Dermis blood vessel endothelial cell (primary cell): ENCODE measurements around the gene BLOC1S6. TPM values are rescaled to one million over a fixed set of nuclear protein-coding genes. Genes with fewer than 3 reads are reported as not detected.
A peak's percentile ranks its signal among the peaks of the same experiment; 100 is the strongest.

Experiments used
- DNase-seq: peaks from one replicate; pipeline ENCODE4 v3.0.0; 2010
- total RNA-seq: library from RNA; depleted of rRNA; stranded (reverse); fragments of >200 nt; gene quantifications from 2 replicates; pipeline ENCODE4 v1.2.3, GENCODE V29; 2014

Gene BLOC1S6
- total RNA-seq = 63.8 and 79.3 TPM in 2 replicates

- peak; percentile 94 for DNase-seq
Observed at GRCh38 chr15:45587095-45587862, at the start of gene BLOC1S6. BLOC1S6 (plus strand) TSS chr15:45587379; CDS start chr15:45587444, 65 bp downstream.

DNA sequence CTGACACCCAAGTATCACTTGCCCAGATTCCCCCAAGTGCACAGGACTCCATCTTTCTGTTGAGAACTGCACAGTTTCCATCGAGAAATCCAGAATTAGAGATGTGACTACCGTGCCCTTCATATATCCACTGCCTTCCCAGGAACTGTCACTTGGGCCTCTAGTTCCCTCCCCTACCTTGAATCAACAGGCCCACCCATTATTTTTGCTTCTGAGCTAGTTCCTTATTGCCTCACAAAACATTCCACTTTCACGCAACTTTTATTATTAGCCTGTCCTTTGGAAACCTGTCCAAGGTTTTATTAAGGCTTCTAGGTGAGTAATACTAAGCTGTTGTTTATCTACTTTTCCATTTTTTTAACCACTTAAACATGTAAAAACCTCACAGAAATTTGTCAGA is 47.5 kb upstream of the BLOC1S6 start:
- no peak for DNase-seq

GRCh38 chr15:45540531-45540930 is 46.6 kb upstream of the BLOC1S6 start:
- DNase-seq = no peak

- no peak for DNase-seq
Observed at GRCh38 chr15:45543051-45543450, 44.1 kb upstream of the BLOC1S6 start.

DNA sequence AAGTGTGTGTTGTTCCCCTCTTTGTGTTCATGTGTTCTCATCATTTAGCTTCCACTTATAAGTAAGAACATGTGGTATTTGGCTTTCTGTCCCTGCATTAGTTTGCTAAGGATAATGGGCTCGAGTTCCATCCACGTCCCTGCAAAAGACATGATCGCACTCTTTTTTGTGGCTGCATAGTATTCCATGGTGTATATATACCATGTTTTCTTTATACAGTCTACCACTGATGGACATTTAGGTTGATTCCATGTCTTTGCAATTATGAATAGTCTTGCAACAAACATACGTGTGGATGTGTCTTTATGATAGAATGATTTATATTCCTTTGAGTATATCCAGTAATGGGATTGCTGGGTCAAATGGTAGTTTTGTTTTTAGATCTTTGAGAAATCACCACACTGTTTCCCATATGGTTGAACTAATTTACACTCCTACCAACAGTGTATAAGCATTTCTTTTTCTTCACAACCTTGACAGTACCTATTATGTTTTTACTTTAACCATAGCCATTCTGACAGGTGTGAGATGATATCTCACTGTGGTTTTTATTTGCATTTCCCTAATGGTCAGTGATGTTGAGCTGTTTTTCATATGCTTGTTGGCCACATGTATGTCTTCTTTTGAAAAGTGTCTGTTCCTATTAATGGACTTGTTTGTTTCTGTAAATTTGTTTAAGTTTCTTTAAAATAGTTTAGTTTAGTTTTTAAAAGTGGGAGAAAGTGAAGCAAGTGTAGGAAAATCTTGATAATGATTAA is 42.7 kb upstream of the BLOC1S6 start:
- no peak for DNase-seq

- no peak for DNase-seq
Observed at GRCh38 chr15:45546789-45547188, 40.4 kb upstream of the BLOC1S6 start.

DNA sequence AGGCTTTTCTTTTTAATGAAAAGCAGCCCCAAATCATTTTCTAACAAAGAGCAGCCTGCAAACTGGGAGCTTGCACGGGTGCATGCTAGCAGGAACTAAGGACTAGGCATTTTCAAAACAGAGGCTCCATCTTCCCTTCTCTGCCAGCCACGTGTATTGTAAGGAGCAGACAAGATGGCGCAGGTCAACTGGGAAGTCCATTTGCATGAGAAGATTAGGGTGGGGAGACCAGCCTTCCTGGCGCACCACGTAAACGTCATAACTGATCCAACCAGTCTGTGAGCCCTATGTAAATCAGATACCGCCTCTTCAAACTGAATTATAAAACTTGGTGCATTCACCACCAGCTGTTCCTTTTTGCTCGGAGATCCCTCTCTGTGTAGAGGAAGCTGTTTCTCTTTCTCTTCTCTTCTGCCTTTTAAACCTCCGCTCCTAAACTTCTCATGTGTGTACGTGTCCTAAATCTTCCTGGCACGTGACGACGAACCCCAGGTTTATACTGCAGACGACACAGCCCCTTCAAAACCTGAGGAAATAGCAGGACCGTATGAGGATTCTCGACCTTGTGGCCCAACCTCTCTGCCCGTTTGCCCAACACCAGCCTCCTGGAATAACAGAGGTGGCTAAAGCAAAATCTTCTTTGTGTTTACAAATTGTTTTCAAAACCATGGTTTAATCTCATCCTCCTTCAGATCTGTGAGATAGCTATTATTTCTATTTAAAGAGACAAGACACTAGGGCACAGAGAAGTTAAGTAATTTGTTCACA is 38.2 kb upstream of the BLOC1S6 start:
- no peak for DNase-seq

DNA sequence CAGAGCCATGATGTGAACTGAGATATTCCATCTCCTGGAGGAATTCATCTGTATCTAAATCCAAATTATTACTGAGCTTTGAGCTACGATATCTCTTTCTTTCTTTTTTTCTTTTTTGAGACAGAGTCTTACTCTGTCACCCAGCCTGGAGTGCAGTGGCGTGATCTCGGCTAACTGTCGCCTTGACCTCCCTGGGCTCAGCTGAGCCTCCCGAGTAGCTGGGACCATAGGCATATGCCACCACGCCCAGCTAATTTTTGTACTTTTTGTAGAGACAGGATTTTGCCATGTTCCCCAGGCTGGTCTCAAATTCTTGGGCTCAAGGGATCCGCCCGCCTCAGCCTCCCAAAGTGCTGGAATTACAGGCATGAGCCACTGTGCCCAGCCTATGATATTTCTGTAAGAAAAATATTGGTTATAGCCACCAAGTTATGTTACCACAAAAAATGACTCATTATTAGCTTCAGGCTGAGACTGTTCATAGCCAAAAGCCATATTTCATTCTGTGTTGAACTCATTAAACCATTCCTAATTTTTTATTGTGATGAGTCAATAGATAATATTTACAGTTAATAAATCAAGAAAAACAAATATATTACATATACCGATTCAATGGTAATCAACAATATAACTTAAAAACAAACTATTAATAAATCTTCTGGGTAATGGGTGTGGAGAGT is 37.5 kb upstream of the BLOC1S6 start:
- no peak for DNase-seq

GRCh38 chr15:45550436-45550835 is 36.7 kb upstream of the BLOC1S6 start:
- DNase-seq = no peak

- DNase-seq = no peak
Observed at GRCh38 chr15:45551676-45552075, 35.5 kb upstream of the BLOC1S6 start.

DNA sequence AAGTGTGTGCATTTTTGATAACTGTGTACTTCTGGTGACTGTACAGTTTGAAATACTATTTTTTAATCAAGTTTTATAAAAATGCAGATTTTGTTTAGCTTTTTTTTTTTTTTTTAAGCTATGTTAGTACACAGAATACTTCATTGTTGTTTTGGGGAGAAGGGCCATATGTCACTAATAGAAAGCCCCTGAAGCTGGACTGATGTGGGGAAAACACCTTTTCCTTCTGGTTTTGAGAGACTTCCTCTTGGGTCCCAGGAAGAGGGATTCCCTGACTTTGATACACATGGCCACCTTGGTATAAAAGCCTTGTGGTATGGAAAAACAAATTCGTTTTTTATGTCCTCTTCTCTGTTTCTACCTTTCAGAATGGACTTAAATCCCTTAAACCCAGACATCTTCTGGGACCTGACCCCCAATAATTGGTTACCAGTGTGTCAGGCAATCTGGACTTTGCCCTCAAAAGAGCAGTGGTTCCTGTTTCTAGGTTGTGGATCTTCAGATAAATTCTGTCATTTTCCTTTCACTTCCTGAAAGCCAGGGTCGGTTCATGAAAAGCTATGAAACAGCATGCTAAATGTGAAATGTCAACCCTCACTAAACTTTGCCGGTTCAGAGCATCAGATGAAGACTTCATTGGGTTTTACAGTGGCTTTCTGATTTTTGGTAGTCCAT is 31.1 kb upstream of the BLOC1S6 start:
- DNase-seq = no peak

- DNase-seq = no peak
Observed at GRCh38 chr15:45572617-45573016, 14.6 kb upstream of the BLOC1S6 start.

DNA sequence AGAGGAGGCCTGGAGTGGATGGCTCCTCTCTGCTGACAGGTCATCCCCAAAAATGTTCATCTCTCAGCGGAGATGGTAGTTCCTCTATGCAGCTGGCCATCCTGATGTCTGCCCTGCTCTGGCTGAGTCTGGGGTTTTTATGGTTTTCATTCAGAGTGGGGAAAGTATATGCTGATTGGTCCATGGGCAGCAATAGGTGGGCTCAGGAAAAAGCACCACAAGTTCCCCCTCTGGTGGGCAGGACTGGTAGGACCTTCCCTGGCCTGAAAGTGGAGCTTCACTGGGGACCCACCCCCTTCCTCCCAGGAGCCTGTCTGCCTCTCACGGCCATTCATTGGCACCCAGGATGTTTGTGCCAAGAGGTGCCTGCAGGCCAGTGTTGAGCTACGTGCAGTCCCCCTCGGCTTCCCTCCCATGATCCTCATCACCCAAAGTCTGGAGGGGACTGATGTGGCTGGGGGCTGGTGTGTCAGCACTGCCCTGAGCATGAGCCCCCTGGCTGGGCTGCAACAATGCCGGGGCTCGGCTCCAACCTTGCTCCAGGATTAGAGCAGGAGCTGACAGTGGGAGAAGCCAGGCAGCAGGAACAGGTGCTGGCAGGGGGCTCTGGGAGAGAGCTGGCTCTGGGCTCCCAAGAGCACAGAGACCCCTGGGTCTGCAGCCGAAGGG is 13.1 kb upstream of the BLOC1S6 start:
- peak; percentile 23 for DNase-seq

GRCh38 chr15:45581919-45582318 is 5.3 kb upstream of the BLOC1S6 start:
- DNase-seq = no peak

DNA sequence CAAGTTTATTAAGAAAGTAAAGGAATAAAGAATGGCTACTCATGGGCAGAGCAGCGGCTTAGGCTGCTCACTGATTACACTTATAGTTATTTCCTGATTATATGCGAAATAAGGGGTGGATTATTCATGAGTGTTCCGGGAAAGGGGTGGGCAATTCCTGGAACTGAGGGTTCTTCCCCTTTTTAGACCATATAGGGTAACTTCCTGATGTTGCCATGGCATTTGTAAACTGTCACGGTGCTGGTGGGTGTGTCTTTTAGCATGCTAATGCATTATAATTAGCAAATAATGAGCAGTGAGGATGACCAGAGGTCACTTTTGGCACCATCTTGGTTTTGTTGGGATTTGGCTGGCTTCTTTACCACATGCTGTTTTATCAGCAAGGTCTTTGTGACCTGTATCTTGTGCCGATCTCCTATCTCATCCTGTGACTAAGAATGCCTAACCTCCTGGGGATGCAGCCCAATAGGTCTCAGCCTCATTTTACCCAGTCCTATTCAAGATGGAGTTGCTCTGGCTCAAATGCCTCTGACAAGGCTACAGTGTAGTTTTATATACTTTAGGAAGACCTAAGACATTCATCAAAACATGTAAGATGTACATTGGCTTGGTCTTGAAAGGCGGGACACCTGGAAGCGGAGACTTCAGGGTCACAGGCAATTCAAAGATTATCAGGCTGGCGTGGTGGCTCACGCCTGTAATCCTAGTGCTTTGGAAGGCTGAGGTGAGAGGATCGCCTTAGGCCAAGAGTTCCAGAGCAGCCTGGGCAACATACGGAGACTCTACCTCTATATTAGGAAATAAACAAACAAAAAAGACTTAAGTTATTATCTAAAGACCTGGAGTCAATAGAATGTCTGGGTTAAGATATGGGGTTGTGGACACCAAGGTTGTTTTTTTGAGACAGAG is 3.2 kb upstream of the BLOC1S6 start:
- peak; percentile 10 for DNase-seq

GRCh38 chr15:45585069-45585791 is 1.9 kb upstream of the BLOC1S6 start:
- DNase-seq = no peak

DNA sequence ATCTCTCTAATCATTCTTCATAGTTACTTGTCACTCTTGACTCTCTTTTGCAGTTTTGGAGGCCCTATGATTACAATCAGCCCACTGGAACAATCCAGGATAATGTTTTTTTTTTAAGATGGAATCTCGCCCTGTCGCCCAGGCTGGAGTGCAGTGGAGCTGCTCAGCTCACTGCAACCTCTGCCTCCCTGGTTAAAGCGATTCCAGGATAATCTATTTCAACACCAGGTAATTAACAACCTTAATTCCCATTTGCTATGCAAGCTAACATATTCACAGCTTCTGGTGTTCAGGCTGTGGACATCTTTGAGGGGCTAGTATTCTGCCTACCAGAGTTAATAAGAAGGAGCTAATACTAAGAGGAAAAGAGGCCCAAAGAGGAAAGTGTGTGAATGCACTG is 1.1 kb upstream of the BLOC1S6 start:
- DNase-seq = no peak

- no peak for DNase-seq
Observed at GRCh38 chr15:45586601-45587094, 531 bp upstream of the BLOC1S6 start.

DNA sequence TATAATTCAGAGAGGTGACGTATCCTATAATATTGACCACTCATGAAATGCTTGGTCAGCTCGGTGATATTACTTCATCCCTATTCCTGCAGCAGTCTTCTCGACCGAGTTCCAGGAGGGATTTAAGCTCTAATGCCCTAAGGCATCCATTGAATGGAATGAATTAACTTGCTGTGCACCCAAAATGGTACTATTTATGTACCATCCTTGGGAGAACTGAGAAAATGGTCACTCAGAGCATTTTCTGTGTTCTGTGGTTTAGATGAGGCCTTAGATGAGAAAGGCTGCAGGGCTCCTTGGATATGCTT is 638 bp downstream of the BLOC1S6 start:
- no peak for DNase-seq
